Liver (tissue), 9 donors: ENCODE results near the gene SPATA22. TPM values are rescaled to one million over a fixed set of nuclear protein-coding genes. Genes with fewer than 3 reads are reported as not detected.

Experiments used
- DNase-seq: peaks from one replicate; pipeline ENCODE4 v3.0.0-alpha.2; 2017; ENCODE audit warnings: low spot score
- H3K27ac ChIP-seq, 2 donors: one replicate each; pipeline ENCODE4 v1.7.0; 2013; ENCODE audit warnings: inconsistent platforms in 2 of 2, low read length in 2 of 2, control low read depth in 1 of 2, low read depth in 1 of 2, mild to moderate bottlenecking in 1 of 2
- H3K27me3 ChIP-seq, 4 donors: one replicate each; pipeline versions ENCODE4 v1.6.1 to v1.7.0; 2013; ENCODE audit warnings: low read length in 3 of 4, inconsistent platforms in 1 of 4, mild to moderate bottlenecking in 1 of 4, moderate library complexity in 1 of 4; ENCODE audit not compliant: control insufficient read depth in 4 of 4, insufficient read depth in 4 of 4
- H3K36me3 ChIP-seq, 4 donors: one replicate each; pipeline versions ENCODE4 v1.6.1 to v1.7.0; 2013; ENCODE audit warnings: low read length in 3 of 4, mild to moderate bottlenecking in 3 of 4, low read depth in 1 of 4, moderate library complexity in 1 of 4; ENCODE audit not compliant: control insufficient read depth in 4 of 4, insufficient read depth in 3 of 4
- H3K4me1 ChIP-seq, 4 donors: one replicate each; pipeline versions ENCODE4 v1.6.1 to v1.7.0; 2013; ENCODE audit warnings: low read length in 3 of 4, mild to moderate bottlenecking in 3 of 4, moderate library complexity in 1 of 4; ENCODE audit not compliant: control insufficient read depth in 4 of 4, insufficient read depth in 4 of 4
- H3K4me3 ChIP-seq, 3 donors: one replicate each; pipeline versions ENCODE4 v1.6.1 to v1.7.0; 2013; ENCODE audit warnings: low read length in 3 of 3, control low read depth in 1 of 3, low read depth in 1 of 3, mild to moderate bottlenecking in 1 of 3
- H3K9ac ChIP-seq, 2 donors: one replicate each; pipeline ENCODE4 v1.7.0; 2013; ENCODE audit warnings: low read length in 2 of 2, mild to moderate bottlenecking in 2 of 2, moderate library complexity in 2 of 2, control low read depth in 1 of 2, low read depth in 1 of 2
- H3K9me3 ChIP-seq, 4 donors: one replicate each; pipeline versions ENCODE4 v1.6.1 to v1.7.0; 2013; ENCODE audit warnings: low read length in 3 of 4; ENCODE audit not compliant: control insufficient read depth in 4 of 4
- ATF3 ChIP-seq: IDR thresholded peaks from 2 replicates; pipeline ENCODE4 v1.6.1; 2016; ENCODE audit warnings: antibody characterized with exemption
- CTCF ChIP-seq: fragments of 150-350 bp; IDR thresholded peaks from 2 replicates; pipeline ENCODE4 v1.5.1; 2017; ENCODE audit warnings: improper control_type of control experiment, low read depth, low read length; ENCODE audit not compliant: missing input control
- EGR1 ChIP-seq, 2 donors: IDR thresholded peaks; 2 replicates each; pipeline ENCODE4 v1.6.1; 2016 to 2018; ENCODE audit warnings: antibody characterized with exemption in 2 of 2, low read depth in 2 of 2
- FOXA1 ChIP-seq: IDR thresholded peaks from 2 replicates; pipeline ENCODE4 v1.6.1; 2016; ENCODE audit warnings: antibody characterized with exemption
- FOXA2 ChIP-seq: IDR thresholded peaks from 2 replicates; pipeline ENCODE4 v1.6.1; 2016; ENCODE audit warnings: antibody characterized with exemption
- GABPA ChIP-seq, 2 donors: IDR thresholded peaks in 1 of 2; conservative IDR thresholded peaks in 1 of 2; 2 replicates each; pipeline ENCODE4 v1.6.1; 2016; ENCODE audit warnings: antibody characterized with exemption in 2 of 2, mild to moderate bottlenecking in 1 of 2, moderate library complexity in 1 of 2
- HNF4A ChIP-seq, 2 donors: conservative IDR thresholded peaks; 2 replicates each; pipeline ENCODE4 v1.6.1; 2016; ENCODE audit warnings: antibody characterized with exemption in 2 of 2, mild to moderate bottlenecking in 2 of 2
- HNF4G ChIP-seq: IDR thresholded peaks from 2 replicates; pipeline ENCODE4 v1.6.1; 2016; ENCODE audit warnings: antibody characterized with exemption
- JUND ChIP-seq, 2 donors: IDR thresholded peaks; 2 replicates each; pipeline ENCODE4 v1.6.1; 2016; ENCODE audit warnings: antibody characterized with exemption in 2 of 2
- MAX ChIP-seq: IDR thresholded peaks from 2 replicates; pipeline ENCODE4 v1.6.1; 2016; ENCODE audit warnings: antibody characterized with exemption
- NR2F2 ChIP-seq: IDR thresholded peaks from 2 replicates; pipeline ENCODE4 v1.6.1; 2016; ENCODE audit warnings: antibody characterized with exemption
- RAD21 ChIP-seq, 2 donors: IDR thresholded peaks; 2 replicates each; pipeline ENCODE4 v1.6.1; 2016; ENCODE audit warnings: antibody characterized with exemption in 2 of 2, mild to moderate bottlenecking in 2 of 2
- REST ChIP-seq: IDR thresholded peaks from 2 replicates; pipeline ENCODE4 v1.6.1; 2016; ENCODE audit warnings: antibody characterized with exemption, mild to moderate bottlenecking
- RXRA ChIP-seq, 2 donors: IDR thresholded peaks; 2 replicates each; pipeline ENCODE4 v1.6.1; 2017 to 2018; ENCODE audit warnings: antibody characterized with exemption in 2 of 2, mild to moderate bottlenecking in 1 of 2
- SP1 ChIP-seq: IDR thresholded peaks from 2 replicates; pipeline ENCODE4 v1.6.1; 2018; ENCODE audit warnings: antibody characterized with exemption, mild to moderate bottlenecking
- TAF1 ChIP-seq: conservative IDR thresholded peaks from 2 replicates; pipeline ENCODE4 v1.6.1; 2016; ENCODE audit warnings: antibody characterized with exemption, mild to moderate bottlenecking
- YY1 ChIP-seq: IDR thresholded peaks from 2 replicates; pipeline ENCODE4 v1.6.1; 2016; ENCODE audit warnings: antibody characterized with exemption, mild to moderate bottlenecking
- WGBS: extraction: QIAGEN DNeasy Blood & Tissue Kit; methylation state at CpG from one replicate; pipeline ENCODE4 v1.1.7; 2013; 5-methylcytosine and 5-hydroxymethylcytosine counted together
- polyA plus RNA-seq, 2 donors: library from polyadenylated mRNA; stranded (reverse) in 1 of 2; unstranded in 1 of 2; fragments of 200-250 nt in 1 of 2; fragments of >200 nt in 1 of 2; fragmentation: Nextera tagmentation in 1 of 2; extraction: Ambion mirVana in 1 of 2; gene quantifications; one replicate each; pipeline versions ENCODE4 v1.2.1 to v1.2.3, GENCODE V29; 2013 to 2015
- total RNA-seq, 2 donors: library from RNA; depleted of rRNA; stranded (reverse); fragments of >200 nt; gene quantifications; one replicate each; pipeline ENCODE4 v1.2.3, GENCODE V29; 2014
- TF ChIP-seq, protein P1 (sequence below): IDR thresholded peaks from 2 replicates; pipeline ENCODE4 v1.6.1; 2016; ENCODE audit warnings: antibody characterized with exemption
- donor health status: healthy.
- donor health status: healthy.
- donor health status: healthy.
- donor health status: healthy.
- donor health status: healthy.

The SPATA22 gene
- total and polyA plus RNA-seq, 4 donors, result 0.19 to 0.89 (median 0.42) TPM; not detected in 1

DNA sequence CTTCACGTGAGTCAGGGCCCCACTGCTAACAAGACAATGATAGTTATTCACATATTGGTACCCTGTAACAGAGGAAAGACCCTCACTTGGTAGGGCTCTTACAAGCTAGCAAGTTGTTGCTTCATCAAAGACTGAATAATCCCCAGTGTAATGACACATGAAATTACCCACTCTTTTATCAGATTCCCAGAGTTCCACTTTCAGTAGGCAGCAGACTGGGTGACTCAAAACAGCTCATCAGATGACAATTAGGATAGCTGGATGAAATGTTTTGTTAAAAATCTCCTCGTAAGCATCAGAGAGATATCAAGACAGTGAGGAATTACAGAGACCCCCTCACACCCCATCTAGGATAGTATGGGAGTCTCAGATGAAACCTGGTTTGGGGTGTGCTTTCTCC is 31.2 kb downstream of the SPATA22 start (continued):
- no peak for TF ChIP-seq EGR1 (IDR thresholded peaks at IDR 0.05; ENCODE audit: low read depth in 2 of 2)

DNA sequence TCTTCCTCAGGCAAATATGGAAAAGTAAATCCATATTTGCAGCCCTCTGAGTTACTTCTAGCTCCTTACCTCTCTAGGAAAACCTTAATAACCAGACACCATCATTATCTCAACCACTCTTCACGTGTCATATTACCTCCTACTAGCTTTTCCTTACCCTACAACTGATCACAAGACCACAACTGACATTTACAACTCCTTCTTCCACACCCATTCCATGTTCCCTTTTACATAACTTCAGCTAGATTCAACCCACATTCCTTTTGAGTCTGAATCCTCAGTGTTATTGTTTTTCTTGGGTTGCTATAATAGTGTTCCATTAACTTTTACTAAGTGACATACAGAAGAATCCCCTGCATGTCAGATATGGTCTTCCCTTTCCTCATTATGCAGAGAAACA is 33.3 kb downstream of the SPATA22 start:
- no peaks in the 10 kb centered on the region for H3K36me3 ChIP-seq
- WGBS, result 91% methylated on average over 1 of the region's 1 CpG
- H3K9ac ChIP-seq, result no peak overlapping the region

GRCh38 chr17:3433741-3434140 is 37.9 kb downstream of the SPATA22 start, which contains the start of gene OR1E2:
Gene OR1E2 (minus strand): TSS chr17:3433841. CDS start chr17:3433841, 0 bp downstream.
- TF ChIP-seq ATF3 (no peak), HNF4A (conservative IDR thresholded peaks at IDR 0.05) (no peak), GABPA (IDR thresholded peaks at IDR 0.05 in 1 of 2, conservative IDR thresholded peaks at IDR 0.05 in 1 of 2) (no peak), MAX (no peak), REST (no peak), EGR1 (IDR thresholded peaks at IDR 0.05; ENCODE audit: low read depth in 2 of 2) (no peak), TAF1 (no peak), RAD21 (IDR thresholded peaks at IDR 0.05) (no peak), FOXA2 (no peak), SP1 (no peak), RXRA (IDR thresholded peaks at IDR 0.05) (no peak), YY1 (no peak), HNF4G (no peak), JUND (IDR thresholded peaks at IDR 0.05) (no peak), NR2F2 (no peak)
- TF ChIP-seq, protein P1, sequence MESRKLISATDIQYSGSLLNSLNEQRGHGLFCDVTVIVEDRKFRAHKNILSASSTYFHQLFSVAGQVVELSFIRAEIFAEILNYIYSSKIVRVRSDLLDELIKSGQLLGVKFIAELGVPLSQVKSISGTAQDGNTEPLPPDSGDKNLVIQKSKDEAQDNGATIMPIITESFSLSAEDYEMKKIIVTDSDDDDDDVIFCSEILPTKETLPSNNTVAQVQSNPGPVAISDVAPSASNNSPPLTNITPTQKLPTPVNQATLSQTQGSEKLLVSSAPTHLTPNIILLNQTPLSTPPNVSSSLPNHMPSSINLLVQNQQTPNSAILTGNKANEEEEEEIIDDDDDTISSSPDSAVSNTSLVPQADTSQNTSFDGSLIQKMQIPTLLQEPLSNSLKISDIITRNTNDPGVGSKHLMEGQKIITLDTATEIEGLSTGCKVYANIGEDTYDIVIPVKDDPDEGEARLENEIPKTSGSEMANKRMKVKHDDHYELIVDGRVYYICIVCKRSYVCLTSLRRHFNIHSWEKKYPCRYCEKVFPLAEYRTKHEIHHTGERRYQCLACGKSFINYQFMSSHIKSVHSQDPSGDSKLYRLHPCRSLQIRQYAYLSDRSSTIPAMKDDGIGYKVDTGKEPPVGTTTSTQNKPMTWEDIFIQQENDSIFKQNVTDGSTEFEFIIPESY, result no peak
- H3K9me3 ChIP-seq, result no peaks in the 10 kb centered on the region
- no peaks in the 10 kb centered on the region for H3K27me3 ChIP-seq
- WGBS, result 70% methylated on average over 3 of the region's 3 CpGs
- H3K4me3 ChIP-seq, result no peak within 1 kb of the TSS
- H3K4me1 ChIP-seq, result no peaks in the 10 kb centered on the region
- no peak within 1 kb of the TSS for H3K27ac ChIP-seq
- no peak for DNase-seq
- H3K36me3 ChIP-seq, result no peaks in the 10 kb centered on the region
- no peak within 1 kb of the TSS for H3K9ac ChIP-seq

More for the DNA sequence above, 33.3 kb downstream of the SPATA22 start:
- no peaks in the 10 kb centered on the region for H3K9me3 ChIP-seq
- no peak overlapping the region for H3K4me3 ChIP-seq
- no peak overlapping the region for H3K27ac ChIP-seq
- H3K4me1 ChIP-seq, result no peaks in the 10 kb centered on the region
- DNase-seq, result no peak
- TF ChIP-seq CTCF, result no peak
- TF ChIP-seq RXRA (IDR thresholded peaks at IDR 0.05), result no peak
- TF ChIP-seq YY1, result no peak
- TF ChIP-seq FOXA1, result no peak
- TF ChIP-seq, protein P1, result no peak
- TF ChIP-seq RAD21 (IDR thresholded peaks at IDR 0.05), result no peak
- H3K27me3 ChIP-seq, result no peaks in the 10 kb centered on the region
